ENCODE measurements around the gene ARMC8.
A peak's percentile ranks its signal among the peaks of the same experiment; 100 is the strongest.
"Not testable (repeated sequence)": the region's sequence is repeated elsewhere in the genome, so short reads cannot be mapped to it uniquely, and the experiment has no call there.

Gene ARMC8, protein sequence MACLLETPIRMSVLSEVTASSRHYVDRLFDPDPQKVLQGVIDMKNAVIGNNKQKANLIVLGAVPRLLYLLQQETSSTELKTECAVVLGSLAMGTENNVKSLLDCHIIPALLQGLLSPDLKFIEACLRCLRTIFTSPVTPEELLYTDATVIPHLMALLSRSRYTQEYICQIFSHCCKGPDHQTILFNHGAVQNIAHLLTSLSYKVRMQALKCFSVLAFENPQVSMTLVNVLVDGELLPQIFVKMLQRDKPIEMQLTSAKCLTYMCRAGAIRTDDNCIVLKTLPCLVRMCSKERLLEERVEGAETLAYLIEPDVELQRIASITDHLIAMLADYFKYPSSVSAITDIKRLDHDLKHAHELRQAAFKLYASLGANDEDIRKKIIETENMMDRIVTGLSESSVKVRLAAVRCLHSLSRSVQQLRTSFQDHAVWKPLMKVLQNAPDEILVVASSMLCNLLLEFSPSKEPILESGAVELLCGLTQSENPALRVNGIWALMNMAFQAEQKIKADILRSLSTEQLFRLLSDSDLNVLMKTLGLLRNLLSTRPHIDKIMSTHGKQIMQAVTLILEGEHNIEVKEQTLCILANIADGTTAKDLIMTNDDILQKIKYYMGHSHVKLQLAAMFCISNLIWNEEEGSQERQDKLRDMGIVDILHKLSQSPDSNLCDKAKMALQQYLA

DNA sequence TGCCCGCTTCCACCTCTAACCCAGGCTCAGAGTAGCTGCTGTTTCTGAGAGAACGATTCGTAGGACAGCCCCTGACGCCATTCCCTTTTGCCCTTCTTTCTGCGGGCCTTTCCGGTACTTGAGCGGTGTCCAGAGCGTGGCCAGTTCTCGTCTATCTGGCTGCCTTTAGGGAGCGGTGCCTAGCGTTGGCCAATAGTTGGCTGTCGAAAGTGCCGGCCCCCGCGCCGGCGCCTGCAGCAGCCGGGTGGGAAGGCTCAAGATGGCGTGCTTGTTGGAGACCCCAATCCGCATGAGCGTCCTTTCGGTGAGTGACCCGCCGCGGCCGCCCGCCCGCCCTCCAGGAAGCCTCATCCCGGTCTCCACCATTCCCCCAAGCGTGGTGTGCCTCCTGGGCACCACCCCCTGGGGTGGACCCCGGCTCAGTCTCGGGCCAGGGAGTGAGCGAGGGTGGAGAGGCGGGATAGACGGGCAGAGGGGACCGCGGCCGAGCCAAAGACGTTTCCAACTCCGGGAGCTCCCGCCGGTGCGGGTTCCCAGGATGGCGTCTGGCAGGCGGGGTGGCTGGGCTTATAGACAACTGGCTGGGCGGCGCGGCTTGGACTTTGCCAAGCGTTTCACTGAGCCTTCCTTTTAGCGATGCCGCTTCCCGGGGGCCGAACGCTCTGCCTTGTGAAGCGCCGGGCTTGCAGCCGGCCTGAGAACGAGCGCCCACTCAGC, at the start of gene ARMC8:
TSS of gene ARMC8 (plus strand) at position 6 of the 717 bp plus-strand sequence. CDS start at position 260, 254 bp downstream.
- DNase-seq (ENCODE audit: low read depth, low spot score), result peak; percentile 76

DNA sequence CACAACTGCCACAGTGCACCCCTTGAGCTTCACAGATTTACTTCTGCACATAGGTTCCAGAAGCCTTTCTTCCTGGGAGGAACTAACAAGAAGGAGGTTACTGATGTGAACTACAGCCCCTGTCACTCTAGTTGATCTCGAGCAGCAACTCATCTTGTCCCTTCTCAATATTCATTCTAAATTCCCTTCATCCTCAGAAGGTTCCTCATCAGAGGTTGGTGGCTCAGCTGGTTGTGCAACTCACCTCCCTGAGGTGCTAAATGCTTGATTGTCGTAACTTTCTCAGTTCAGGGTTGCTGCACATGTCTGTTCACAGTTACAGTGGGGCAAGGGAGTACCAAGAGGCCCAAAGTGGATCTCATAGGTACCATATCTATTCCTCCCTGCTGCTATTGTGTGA, 49.2 kb upstream of the ARMC8 start:
- no peak for DNase-seq (ENCODE audit: low read depth, low spot score)

GRCh38 chr3:138139691-138140090, 47.4 kb upstream of the ARMC8 start:
- DNase-seq (ENCODE audit: low read depth, low spot score), result no peak

DNA sequence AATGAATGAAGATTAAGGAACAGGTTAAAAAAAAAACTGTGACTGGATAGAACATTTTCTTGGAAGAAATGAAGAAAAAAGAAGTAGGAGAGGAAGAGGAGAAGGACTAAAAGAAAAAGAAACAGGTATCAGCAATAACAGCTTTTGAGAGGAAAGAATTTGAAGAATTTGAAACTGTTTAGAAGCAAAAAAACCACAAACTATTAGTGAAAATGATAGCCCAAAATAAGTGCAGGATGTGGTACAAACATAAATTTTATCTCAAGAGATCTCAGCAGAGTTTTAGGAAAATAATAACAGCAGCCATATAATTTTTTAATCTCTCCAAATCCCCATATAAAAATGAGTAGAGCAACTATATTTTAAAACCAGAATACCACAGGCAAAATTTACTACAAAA, 46.2 kb upstream of the ARMC8 start:
- DNase-seq (ENCODE audit: low read depth, low spot score), result no peak

GRCh38 chr3:138142181-138142580, 44.9 kb upstream of the ARMC8 start:
- DNase-seq (ENCODE audit: low read depth, low spot score), result not testable (repeated sequence)

GRCh38 chr3:138148503-138148902, 38.6 kb upstream of the ARMC8 start:
- DNase-seq (ENCODE audit: low read depth, low spot score), result no peak

DNA sequence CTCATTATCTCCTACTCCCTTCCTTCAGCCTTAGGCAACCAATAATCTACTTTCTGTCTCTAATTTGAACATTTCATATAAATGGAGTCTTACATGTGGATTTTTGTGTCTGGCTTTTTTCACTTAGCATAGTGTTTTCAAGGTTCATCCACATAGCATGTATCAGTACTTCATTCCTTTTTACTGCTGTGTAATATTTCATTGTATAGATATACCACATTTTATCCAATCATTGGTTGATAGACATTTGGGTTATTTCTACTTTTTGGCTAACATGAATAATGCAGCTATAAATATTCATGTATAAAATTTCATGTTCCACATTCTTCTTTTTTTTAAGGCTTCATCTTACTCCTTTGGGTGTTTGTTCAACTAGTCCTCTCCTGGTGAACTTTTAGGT, 32.6 kb upstream of the ARMC8 start:
- DNase-seq (ENCODE audit: low read depth, low spot score), result no peak

- DNase-seq (ENCODE audit: low read depth, low spot score), result no peak
These were observed 29.4 kb upstream of the ARMC8 start for GRCh38 chr3:138157743-138158142.

DNA sequence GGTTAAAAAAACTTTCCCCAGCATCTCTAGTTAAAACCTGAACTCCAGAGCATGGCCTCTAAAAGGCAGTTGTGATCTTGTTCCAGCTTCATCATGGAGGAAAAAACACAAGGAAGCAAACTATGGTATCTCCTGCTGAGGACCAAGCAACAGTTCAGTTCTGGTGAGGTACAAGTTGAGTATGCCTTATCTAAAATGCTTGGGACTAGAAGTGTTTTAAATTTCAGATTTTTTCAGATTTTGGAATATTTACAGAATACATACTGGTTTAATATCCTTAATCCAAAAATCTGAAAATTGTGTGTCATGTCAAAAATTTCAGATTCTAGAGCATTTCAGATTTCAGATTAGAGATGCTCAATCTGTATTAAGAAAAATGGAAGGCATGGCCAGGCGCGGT, 22.0 kb upstream of the ARMC8 start:
- no peak for DNase-seq (ENCODE audit: low read depth, low spot score)

GRCh38 chr3:138172625-138173024, 14.5 kb upstream of the ARMC8 start:
- DNase-seq (ENCODE audit: low read depth, low spot score), result no peak

GRCh38 chr3:138173769-138174420, 13.2 kb upstream of the ARMC8 start:
- DNase-seq (ENCODE audit: low read depth, low spot score), result no peak

- DNase-seq (ENCODE audit: low read depth, low spot score), result peak; percentile 90
These were observed 12.5 kb upstream of the ARMC8 start, which contains the start of gene DBR1 for GRCh38 chr3:138174421-138175131. TSS of gene DBR1 (minus strand) at chr3:138174921. CDS start at chr3:138174795, 126 bp downstream.

- peak; percentile 50 for DNase-seq (ENCODE audit: low read depth, low spot score)
These were observed 6.6 kb upstream of the ARMC8 start for GRCh38 chr3:138180375-138181029.

DNA sequence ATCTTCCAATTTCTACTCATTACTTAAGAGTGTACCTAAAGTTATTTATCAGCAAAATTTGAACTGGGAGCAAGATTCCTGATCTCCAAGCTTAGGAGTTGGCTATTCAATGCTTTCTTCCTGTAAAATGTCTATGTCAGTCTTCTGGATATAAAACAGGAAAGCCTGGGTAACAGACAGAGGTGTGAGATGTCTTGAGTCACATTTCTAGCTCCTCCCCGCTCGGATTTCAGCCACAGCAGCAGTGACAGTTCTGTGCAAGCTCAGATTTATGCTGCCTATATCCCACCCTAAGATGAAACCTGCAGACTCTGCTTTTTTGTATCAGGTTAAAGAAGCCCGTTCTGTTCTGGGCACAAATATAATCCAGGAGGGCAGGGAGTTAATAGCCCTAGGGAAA, 2.1 kb upstream of the ARMC8 start:
- DNase-seq (ENCODE audit: low read depth, low spot score), result no peak

DNA sequence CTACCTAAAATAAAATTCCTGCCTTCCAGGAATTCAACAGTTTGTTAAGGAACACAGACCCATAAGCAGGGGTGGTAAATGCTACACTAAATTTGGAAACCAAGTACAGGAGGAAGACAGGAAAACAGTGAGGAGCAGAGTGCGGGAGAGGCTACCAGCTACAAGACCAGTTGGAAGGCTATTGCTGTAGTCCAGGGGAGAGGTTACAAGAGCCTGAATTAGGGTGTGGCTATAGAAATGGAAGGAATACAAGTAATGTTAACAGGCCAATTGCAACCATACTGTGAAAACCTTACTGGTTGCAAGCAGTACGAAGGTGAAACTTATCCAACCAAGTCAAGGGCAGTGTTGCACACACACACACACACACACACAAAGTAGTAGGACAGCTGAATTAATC, 880 bp upstream of the ARMC8 start:
- DNase-seq (ENCODE audit: low read depth, low spot score), result no peak

DNA sequence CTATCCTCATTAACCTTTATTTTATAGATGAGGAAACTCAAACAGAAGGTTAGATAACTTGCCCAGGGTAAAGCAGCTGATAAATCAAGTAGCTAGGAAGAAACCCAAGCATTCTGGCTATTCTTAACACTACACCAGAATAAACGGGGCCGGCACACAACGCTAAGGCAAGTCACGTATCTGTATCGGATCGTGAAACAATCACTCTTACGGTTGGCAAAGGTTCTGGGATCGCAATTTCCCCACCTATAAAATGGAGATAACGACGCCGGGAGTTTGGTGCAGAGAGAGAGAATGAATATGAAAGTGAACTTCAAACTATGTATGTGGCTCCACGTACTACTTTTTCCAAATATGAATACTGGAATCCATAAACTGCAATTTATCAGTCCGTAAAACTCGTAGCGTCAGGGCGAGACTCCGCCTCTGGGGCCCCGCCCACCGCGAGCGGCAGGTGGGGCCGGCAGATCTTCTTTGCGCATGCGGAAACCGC, 252 bp upstream of the ARMC8 start:
- peak; percentile 95 for DNase-seq (ENCODE audit: low read depth, low spot score)

DNA sequence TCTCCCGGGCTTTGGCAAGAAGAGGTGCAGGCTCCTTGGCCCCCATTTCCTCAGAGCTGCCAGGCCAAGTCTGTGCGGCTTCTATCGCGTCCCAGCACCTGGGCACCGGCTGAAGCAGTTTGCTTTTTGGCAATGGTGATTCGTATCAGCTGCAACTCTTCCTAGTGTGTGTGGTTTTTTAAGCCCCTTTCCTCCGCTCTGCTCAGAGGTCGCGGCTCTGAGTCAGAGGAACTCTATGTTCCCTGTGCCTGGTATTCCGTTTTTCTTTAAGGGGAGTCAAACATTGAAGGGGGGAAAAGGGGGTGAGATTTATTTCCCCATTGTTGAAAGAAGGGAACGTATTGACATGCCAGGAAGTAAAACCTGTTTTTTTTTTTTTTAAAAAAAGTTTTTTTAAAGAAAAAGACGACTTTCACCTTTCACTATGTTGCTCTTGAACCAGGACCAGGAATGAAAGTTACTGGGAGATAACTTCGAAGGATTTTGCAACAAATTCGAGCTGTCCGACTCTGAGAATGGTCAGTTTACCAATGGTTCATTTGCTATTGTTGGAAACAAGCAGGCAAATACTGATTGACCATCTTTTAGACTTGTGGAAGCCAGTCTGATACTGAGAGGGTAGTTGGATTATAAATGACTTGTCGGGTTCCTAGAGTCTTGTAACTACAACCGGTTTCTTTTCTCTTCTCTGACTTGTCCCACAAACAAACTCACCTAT, 1.1 kb downstream of the ARMC8 start:
- DNase-seq (ENCODE audit: low read depth, low spot score), result peak; percentile 78

GRCh38 chr3:138195481-138195880, 8.4 kb downstream of the ARMC8 start:
- DNase-seq (ENCODE audit: low read depth, low spot score), result no peak

DNA sequence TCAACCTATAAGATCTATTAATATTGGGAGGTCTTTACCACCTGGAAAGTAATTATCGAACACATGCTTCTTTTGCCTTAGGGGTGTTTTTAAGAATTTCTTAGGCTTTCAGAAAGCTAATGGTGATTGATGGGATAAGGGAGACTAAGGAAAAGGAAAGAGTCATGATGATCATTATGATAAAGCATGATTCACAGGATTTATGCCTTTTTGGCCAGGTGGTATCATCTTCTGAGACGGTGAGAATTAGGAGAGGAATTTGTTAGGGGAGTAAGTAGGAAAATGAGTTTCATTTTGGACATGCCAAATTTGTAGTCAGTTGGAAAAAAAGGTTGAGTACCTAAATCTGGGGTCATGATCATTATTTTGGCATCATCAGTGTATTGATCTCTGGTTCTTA, 8.9 kb downstream of the ARMC8 start:
- DNase-seq (ENCODE audit: low read depth, low spot score), result no peak

GRCh38 chr3:138197058-138197457, 10.0 kb downstream of the ARMC8 start:
- DNase-seq (ENCODE audit: low read depth, low spot score), result peak; percentile 73

Data from astrocyte of the hippocampus (primary cell).